Gastroesophageal sphincter (tissue), 3 donors: ENCODE data around the gene ADRA2C.

ENCODE experiments used
- EP300 ChIP-seq: sonication (generic); formaldehyde crosslinking; IDR thresholded peaks from one replicate; pipeline ENCODE4 v1.6.1; 2017; ENCODE audit warnings: antibody characterized with exemption, mild to moderate bottlenecking
- POLR2A ChIP-seq, 2 donors: fragments of 450-650 bp; IDR thresholded peaks; one replicate each; pipeline ENCODE4 v1.6.1; 2017; ENCODE audit warnings: antibody characterized with exemption in 2 of 2, mild to moderate bottlenecking in 2 of 2, moderate library complexity in 1 of 2
- POLR2AphosphoS5 ChIP-seq: sonication (generic); formaldehyde crosslinking; IDR thresholded peaks from one replicate; pipeline ENCODE4 v1.6.1; 2017; ENCODE audit warnings: antibody characterized with exemption
- TF ChIP-seq, protein P1 (sequence below), 4 experiments: fragments of 200-600 bp in 2 of 4; fragments of 450-650 bp in 2 of 4; sonication (generic) in 1 of 4; IDR thresholded peaks; one replicate each; pipeline ENCODE4 v1.5.1; 2017 to 2019; ENCODE audit warnings: antibody characterized with exemption in 4 of 4, mild to moderate bottlenecking in 2 of 4, moderate library complexity in 2 of 4

DNA sequence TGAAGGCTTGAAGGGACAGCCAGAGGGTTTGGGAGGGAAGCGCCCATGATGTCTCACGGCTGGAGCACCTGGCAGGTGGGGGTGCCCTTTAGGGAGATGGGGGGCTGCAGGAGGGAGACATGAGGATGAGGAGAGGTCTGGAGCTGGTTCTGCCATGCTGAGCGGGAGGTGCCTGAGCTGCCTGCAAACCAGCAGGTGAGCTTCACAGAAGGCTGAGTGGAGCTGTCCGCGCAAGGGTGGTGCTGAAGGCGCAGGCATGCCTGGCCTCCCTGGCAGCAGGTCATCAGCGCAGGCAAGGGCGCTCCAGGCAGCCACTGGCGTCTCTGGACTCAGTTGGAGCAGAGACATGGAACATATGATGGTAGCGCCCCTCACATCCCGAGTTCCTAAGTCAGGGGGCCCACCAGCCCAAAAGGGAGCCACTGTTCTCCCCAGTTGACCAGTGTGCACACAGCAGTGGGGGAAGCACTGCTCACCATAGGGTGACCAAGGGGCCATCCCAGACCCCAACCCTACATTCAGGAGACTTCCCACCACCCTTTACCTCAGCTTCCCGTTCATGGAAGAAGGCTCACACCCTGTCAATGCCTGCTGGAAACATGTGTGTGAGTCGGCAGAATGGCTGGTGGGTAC lies 25.8 kb downstream of the ADRA2C start:
- TF ChIP-seq, protein P1, sequence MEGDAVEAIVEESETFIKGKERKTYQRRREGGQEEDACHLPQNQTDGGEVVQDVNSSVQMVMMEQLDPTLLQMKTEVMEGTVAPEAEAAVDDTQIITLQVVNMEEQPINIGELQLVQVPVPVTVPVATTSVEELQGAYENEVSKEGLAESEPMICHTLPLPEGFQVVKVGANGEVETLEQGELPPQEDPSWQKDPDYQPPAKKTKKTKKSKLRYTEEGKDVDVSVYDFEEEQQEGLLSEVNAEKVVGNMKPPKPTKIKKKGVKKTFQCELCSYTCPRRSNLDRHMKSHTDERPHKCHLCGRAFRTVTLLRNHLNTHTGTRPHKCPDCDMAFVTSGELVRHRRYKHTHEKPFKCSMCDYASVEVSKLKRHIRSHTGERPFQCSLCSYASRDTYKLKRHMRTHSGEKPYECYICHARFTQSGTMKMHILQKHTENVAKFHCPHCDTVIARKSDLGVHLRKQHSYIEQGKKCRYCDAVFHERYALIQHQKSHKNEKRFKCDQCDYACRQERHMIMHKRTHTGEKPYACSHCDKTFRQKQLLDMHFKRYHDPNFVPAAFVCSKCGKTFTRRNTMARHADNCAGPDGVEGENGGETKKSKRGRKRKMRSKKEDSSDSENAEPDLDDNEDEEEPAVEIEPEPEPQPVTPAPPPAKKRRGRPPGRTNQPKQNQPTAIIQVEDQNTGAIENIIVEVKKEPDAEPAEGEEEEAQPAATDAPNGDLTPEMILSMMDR (IDR thresholded peaks at IDR 0.05) = no peak
- TF ChIP-seq POLR2AphosphoS5 (no peak), POLR2A (IDR thresholded peaks at IDR 0.05) (no peak), EP300 (no peak)
